ENCODE measurements around the gene DGKE.

The DGKE gene

GRCh38 chr17:56795221-56795865, 38.6 kb upstream of the DGKE start:
- TF ChIP-seq CTCF (IDR thresholded peaks at IDR 0.05; ENCODE audit: extremely low read depth, missing control alignments): no peak
- no peak for DNase-seq (ENCODE audit: low spot score)

GRCh38 chr17:56796536-56796935, 37.4 kb upstream of the DGKE start:
- no peak for DNase-seq (ENCODE audit: low spot score)
- no peak for TF ChIP-seq CTCF (IDR thresholded peaks at IDR 0.05; ENCODE audit: extremely low read depth, missing control alignments)

- DNase-seq (ENCODE audit: low spot score): no peak
- no peak for TF ChIP-seq CTCF (IDR thresholded peaks at IDR 0.05; ENCODE audit: extremely low read depth, missing control alignments)
Measured at GRCh38 chr17:56798916-56799315, 35.0 kb upstream of the DGKE start.

- no peak for TF ChIP-seq CTCF (IDR thresholded peaks at IDR 0.05; ENCODE audit: extremely low read depth, missing control alignments)
- no peak for DNase-seq (ENCODE audit: low spot score)
Measured at GRCh38 chr17:56801459-56802178, 32.3 kb upstream of the DGKE start.

GRCh38 chr17:56803071-56803470, 30.9 kb upstream of the DGKE start:
- TF ChIP-seq CTCF (IDR thresholded peaks at IDR 0.05; ENCODE audit: extremely low read depth, missing control alignments): no peak

GRCh38 chr17:56804454-56804853, 29.5 kb upstream of the DGKE start:
- DNase-seq (ENCODE audit: low spot score): no peak
- TF ChIP-seq CTCF (IDR thresholded peaks at IDR 0.05; ENCODE audit: extremely low read depth, missing control alignments): no peak

More at GRCh38 chr17:56803071-56803470, 30.9 kb upstream of the DGKE start:
- no peak for DNase-seq (ENCODE audit: low spot score)

- TF ChIP-seq CTCF (IDR thresholded peaks at IDR 0.05; ENCODE audit: extremely low read depth, missing control alignments): no peak
- no peak for DNase-seq (ENCODE audit: low spot score)
Measured at GRCh38 chr17:56806949-56807348, 27.0 kb upstream of the DGKE start.
